Activated T-helper 17 cell treated with anti-CD3 and anti-CD28 coated beads, Interleukin-2, amount 50 U/mL, for 72 hours (primary cell): ENCODE results near the gene RALB. TPM values are rescaled to one million over a fixed set of nuclear protein-coding genes. Genes with fewer than 3 reads are reported as not detected.
A peak's percentile ranks its signal among the peaks of the same experiment; 100 is the strongest.
"Not testable (repeated sequence)": the region's sequence is repeated elsewhere in the genome, so short reads cannot be mapped to it uniquely, and the experiment has no call there.

Source experiments
- ATAC-seq: fragments of 150-1000 bp; cut with Tn5 transposase; replicated peaks from 2 replicates; pipeline ENCODE4 v1.10.0; 2021; ENCODE audit warnings: mild to moderate bottlenecking, moderate library complexity
- H3K27ac Mint-ChIP-seq: one replicate; pipeline ENCODE4 v1.8.0; 2022; ENCODE audit warnings: mixed read lengths
- H3K27me3 Mint-ChIP-seq: one replicate; pipeline ENCODE4 v1.8.0; 2022; ENCODE audit warnings: mixed read lengths
- H3K36me3 Mint-ChIP-seq: one replicate; pipeline ENCODE4 v1.8.0; 2022; ENCODE audit warnings: low read depth, mild to moderate bottlenecking, mixed read lengths
- H3K4me1 Mint-ChIP-seq: one replicate; pipeline ENCODE4 v1.8.0; 2022; ENCODE audit warnings: mixed read lengths
- H3K4me3 Mint-ChIP-seq: one replicate; pipeline ENCODE4 v1.8.0; 2022; ENCODE audit warnings: mild to moderate bottlenecking, mixed read lengths
- H3K9me3 Mint-ChIP-seq: one replicate; pipeline ENCODE4 v1.8.0; 2022; ENCODE audit warnings: mixed read lengths
- total RNA-seq, 2 donors: library from RNA; stranded (reverse); gene quantifications; one replicate each; pipeline ENCODE4 v1.2.3, GENCODE V29; 2022

The RALB gene
- total RNA-seq, 2 donors from 2014 or later = 77.4 to 91.9 TPM

- H3K27me3 Mint-ChIP-seq = no peaks in the 10 kb centered on the region
- H3K27ac Mint-ChIP-seq = peak overlapping the region; percentile 36
- no peaks in the 10 kb centered on the region for H3K4me1 Mint-ChIP-seq
- H3K36me3 Mint-ChIP-seq = peaks cover 83% of the 10 kb centered on the region
- no peak overlapping the region for H3K4me3 Mint-ChIP-seq
- H3K9me3 Mint-ChIP-seq = no peaks in the 10 kb centered on the region
- ATAC-seq = no peak
Measured at GRCh38 chr2:120299004-120299403, 46.4 kb downstream of the RALB start.

GRCh38 chr2:120299561-120299960, 46.9 kb downstream of the RALB start:
- Mint-ChIP-seq H3K36me3 (peaks cover 77% of the 10 kb centered on the region), H3K27ac (peak overlapping the region; percentile 36), H3K4me3 (no peak overlapping the region), H3K9me3 (no peaks in the 10 kb centered on the region), H3K27me3 (no peaks in the 10 kb centered on the region), H3K4me1 (no peaks in the 10 kb centered on the region)
- no peak for ATAC-seq

GRCh38 chr2:120300385-120300784, 47.7 kb downstream of the RALB start:
- Mint-ChIP-seq H3K27me3 (no peaks in the 10 kb centered on the region), H3K27ac (no peak overlapping the region), H3K4me1 (no peaks in the 10 kb centered on the region), H3K9me3 (no peaks in the 10 kb centered on the region), H3K4me3 (no peak overlapping the region), H3K36me3 (peaks cover 71% of the 10 kb centered on the region)
- no peak for ATAC-seq

GRCh38 chr2:120301284-120301683, 48.6 kb downstream of the RALB start:
- no peak for ATAC-seq
- Mint-ChIP-seq H3K27me3 (no peaks in the 10 kb centered on the region), H3K9me3 (no peaks in the 10 kb centered on the region), H3K4me3 (no peak overlapping the region), H3K27ac (no peak overlapping the region), H3K4me1 (no peaks in the 10 kb centered on the region), H3K36me3 (peaks cover 66% of the 10 kb centered on the region)

- Mint-ChIP-seq H3K27me3 (no peaks in the 10 kb centered on the region), H3K36me3 (peaks cover 60% of the 10 kb centered on the region), H3K4me1 (no peaks in the 10 kb centered on the region), H3K27ac (no peak overlapping the region), H3K9me3 (no peaks in the 10 kb centered on the region), H3K4me3 (no peak overlapping the region)
- no peak for ATAC-seq
Measured at GRCh38 chr2:120302301-120302700, 49.6 kb downstream of the RALB start.

GRCh38 chr2:120303177-120303576, 50.5 kb downstream of the RALB start:
- no peaks in the 10 kb centered on the region for H3K9me3 Mint-ChIP-seq
- no peak for ATAC-seq

GRCh38 chr2:120305296-120305695, 52.6 kb downstream of the RALB start:
- ATAC-seq = no peak
- H3K27me3 Mint-ChIP-seq = no peaks in the 10 kb centered on the region
- no peak overlapping the region for H3K27ac Mint-ChIP-seq
- H3K9me3 Mint-ChIP-seq = no peaks in the 10 kb centered on the region
- no peak overlapping the region for H3K4me3 Mint-ChIP-seq
- H3K36me3 Mint-ChIP-seq = peaks cover 30% of the 10 kb centered on the region
- no peaks in the 10 kb centered on the region for H3K4me1 Mint-ChIP-seq

More at GRCh38 chr2:120303177-120303576, 50.5 kb downstream of the RALB start:
- H3K27me3 Mint-ChIP-seq = no peaks in the 10 kb centered on the region
- no peaks in the 10 kb centered on the region for H3K4me1 Mint-ChIP-seq
- no peak overlapping the region for H3K27ac Mint-ChIP-seq
- no peak overlapping the region for H3K4me3 Mint-ChIP-seq
- peaks cover 51% of the 10 kb centered on the region for H3K36me3 Mint-ChIP-seq

- no peak overlapping the region for H3K4me3 Mint-ChIP-seq
- no peaks in the 10 kb centered on the region for H3K27me3 Mint-ChIP-seq
- H3K36me3 Mint-ChIP-seq = peaks cover 26% of the 10 kb centered on the region
- H3K27ac Mint-ChIP-seq = peak overlapping the region; percentile 3
- H3K9me3 Mint-ChIP-seq = no peaks in the 10 kb centered on the region
- ATAC-seq = no peak
- H3K4me1 Mint-ChIP-seq = no peaks in the 10 kb centered on the region
Measured at GRCh38 chr2:120305937-120306490, 53.4 kb downstream of the RALB start.

- Mint-ChIP-seq H3K27me3 (no peaks in the 10 kb centered on the region), H3K27ac (no peak overlapping the region), H3K36me3 (peaks cover 14% of the 10 kb centered on the region), H3K9me3 (no peaks in the 10 kb centered on the region), H3K4me1 (no peaks in the 10 kb centered on the region), H3K4me3 (no peak overlapping the region)
- ATAC-seq = no peak
Measured at GRCh38 chr2:120307482-120307881, 54.8 kb downstream of the RALB start.

GRCh38 chr2:120308038-120308910, 55.6 kb downstream of the RALB start:
- Mint-ChIP-seq H3K4me1 (no peaks in the 10 kb centered on the region), H3K27ac (no peak overlapping the region), H3K9me3 (no peaks in the 10 kb centered on the region), H3K36me3 (peaks cover 7% of the 10 kb centered on the region), H3K4me3 (no peak overlapping the region), H3K27me3 (no peaks in the 10 kb centered on the region)
- no peak for ATAC-seq

GRCh38 chr2:120310136-120310535, 57.5 kb downstream of the RALB start:
- no peak overlapping the region for H3K27ac Mint-ChIP-seq
- peak; percentile 24 for ATAC-seq
- peaks cover 2% of the 10 kb centered on the region for H3K27me3 Mint-ChIP-seq

GRCh38 chr2:120310841-120311240, 58.2 kb downstream of the RALB start:
- H3K4me1 Mint-ChIP-seq, H3K9me3 Mint-ChIP-seq, H3K36me3 Mint-ChIP-seq, H3K4me3 Mint-ChIP-seq, ATAC-seq, H3K27me3 Mint-ChIP-seq, H3K27ac Mint-ChIP-seq: not testable (repeated sequence)

More at GRCh38 chr2:120310136-120310535, 57.5 kb downstream of the RALB start:
- Mint-ChIP-seq H3K4me3 (no peak overlapping the region), H3K9me3 (no peaks in the 10 kb centered on the region), H3K36me3 (no peaks in the 10 kb centered on the region), H3K4me1 (no peaks in the 10 kb centered on the region)

GRCh38 chr2:120312076-120312475, 59.4 kb downstream of the RALB start:
- H3K4me3 Mint-ChIP-seq = no peak overlapping the region
- H3K36me3 Mint-ChIP-seq = no peaks in the 10 kb centered on the region

GRCh38 chr2:120312860-120313694, 60.4 kb downstream of the RALB start:
- peak; percentile 80 for ATAC-seq
- H3K36me3 Mint-ChIP-seq = no peaks in the 10 kb centered on the region
- peak overlapping the region; percentile 75 for H3K27ac Mint-ChIP-seq
- no peaks in the 10 kb centered on the region for H3K9me3 Mint-ChIP-seq
- H3K27me3 Mint-ChIP-seq = peaks cover 3% of the 10 kb centered on the region
- no peaks in the 10 kb centered on the region for H3K4me1 Mint-ChIP-seq
- H3K4me3 Mint-ChIP-seq = peak overlapping the region; percentile 71

More at GRCh38 chr2:120312076-120312475, 59.4 kb downstream of the RALB start:
- Mint-ChIP-seq H3K9me3 (no peaks in the 10 kb centered on the region), H3K27me3 (peaks cover 3% of the 10 kb centered on the region), H3K27ac (peak overlapping the region; percentile 75), H3K4me1 (no peaks in the 10 kb centered on the region)
- ATAC-seq = no peak
